Spleen (tissue), 11 donors: ENCODE measurements around the gene BACH2. TPM values are rescaled to one million over a fixed set of nuclear protein-coding genes. Genes with fewer than 3 reads are reported as not detected.

ENCODE experiments used
- DNase-seq: peaks from one replicate; pipeline ENCODE4 v3.0.0-alpha.2; 2020
- H3K27ac ChIP-seq, 8 donors: fragments of 200-600 bp; sonication (generic) in 7 of 8; 1 replicate in 4 of 8; 2 replicates in 4 of 8; pipeline versions ENCODE4 v1.5.0 to v1.8.0; 2016 to 2021; ENCODE audit warnings: inconsistent platforms in 4 of 8, mild to moderate bottlenecking in 4 of 8, moderate library complexity in 1 of 8
- H3K27me3 ChIP-seq, 7 donors: fragments of 200-600 bp; sonication (generic) in 6 of 7; replicated peaks in 1 of 7; 1 replicate in 4 of 7; 2 replicates in 3 of 7; pipeline versions ENCODE4 v1.5.0 to v1.8.0; 2016 to 2021; ENCODE audit warnings: inconsistent platforms in 3 of 7, mild to moderate bottlenecking in 1 of 7
- H3K36me3 ChIP-seq, 6 donors: fragments of 200-600 bp; sonication (generic) in 5 of 6; 1 replicate in 4 of 6; 2 replicates in 2 of 6; pipeline versions ENCODE4 v1.5.0 to v1.8.0; 2016 to 2021; ENCODE audit warnings: inconsistent platforms in 2 of 6
- H3K4me1 ChIP-seq, 6 donors: fragments of 200-600 bp; sonication (generic) in 5 of 6; 1 replicate in 3 of 6; 2 replicates in 3 of 6; pipeline versions ENCODE4 v1.5.0 to v1.8.0; 2016 to 2021; ENCODE audit warnings: inconsistent platforms in 3 of 6
- H3K4me3 ChIP-seq, 8 donors: fragments of 200-600 bp; sonication (generic) in 7 of 8; 1 replicate in 4 of 8; 2 replicates in 4 of 8; pipeline versions ENCODE4 v1.5.0 to v1.8.0; 2016 to 2021; ENCODE audit warnings: inconsistent platforms in 4 of 8, mild to moderate bottlenecking in 4 of 8, moderate library complexity in 2 of 8
- H3K9me3 ChIP-seq, 8 donors: fragments of 200-600 bp; sonication (generic) in 7 of 8; 1 replicate in 4 of 8; 2 replicates in 4 of 8; pipeline versions ENCODE4 v1.5.0 to v1.8.0; 2016 to 2021; ENCODE audit warnings: inconsistent platforms in 4 of 8
- CTCF ChIP-seq, 11 experiments: fragments of 200-600 bp in 7 of 11; fragments of 450-650 bp in 4 of 11; sonication (generic) in 4 of 11; IDR thresholded peaks in 8 of 11; conservative IDR thresholded peaks in 3 of 11; 1 replicate in 7 of 11; 2 replicates in 4 of 11; pipeline versions ENCODE4 v1.4.0 to v1.8.0; 2016 to 2021; ENCODE audit warnings: antibody characterized with exemption in 11 of 11, inconsistent platforms in 4 of 11, mild to moderate bottlenecking in 1 of 11
- POLR2A ChIP-seq, 3 donors: fragments of 450-650 bp; IDR thresholded peaks; one replicate each; pipeline ENCODE4 v1.5.1; 2017; ENCODE audit warnings: antibody characterized with exemption in 3 of 3, mild to moderate bottlenecking in 1 of 3
- POLR2AphosphoS5 ChIP-seq, 3 donors: sonication (generic); formaldehyde crosslinking; IDR thresholded peaks; one replicate each; pipeline ENCODE4 v1.5.1; 2017; ENCODE audit warnings: antibody characterized with exemption in 3 of 3
- WGBS, 5 donors: extraction: QIAGEN DNeasy Blood & Tissue Kit in 3 of 5; methylation state at CpG; one replicate each; pipeline versions ENCODE4 v1.1.5 to v1.1.7; 2013 to 2018; 5-methylcytosine and 5-hydroxymethylcytosine counted together
- intact Hi-C: fragments of 100-400 bp; cut with DNase I; formaldehyde crosslinking; loops from one replicate; pipeline ENCODE4 v1.15.0; 2023; ENCODE audit warnings: low total_unique reads
- polyA plus RNA-seq, 3 donors: library from polyadenylated mRNA; stranded (reverse); fragments of 200-250 nt; gene quantifications; one replicate each; pipeline ENCODE4 v1.2.1, GENCODE V29; 2013
- total RNA-seq, 7 donors: library from RNA; depleted of rRNA in 3 of 7; stranded (reverse); fragments of >200 nt in 3 of 7; fragmentation: NEBNext Ultra II Directional in 4 of 7; extraction: Animal tissue kit (Norgen Biotek cat#: 25700) in 4 of 7; gene quantifications; one replicate each; pipeline versions ENCODE4 v1.1.0 to v1.2.1, GENCODE V29; 2016 to 2021
- donor health status: healthy with polysubstance abuse.
- donor health status: DM: no; HTN: no; CAD: no; lungs with moderate emphysema.
- donor health status: DM: no; HTN: no; CAD: no.
- donor health status: Bipolar disorder and iron deficiency.
- donor health status: healthy.
- donor health status: DM: no; HTN: no; CAD: no.
- donor health status: DM: yes; HTN: yes; CAD: no.

BACH2 gene
- total and polyA plus RNA-seq, 10 donors, result 3.0 to 53.8 (median 32.3) TPM

DNA sequence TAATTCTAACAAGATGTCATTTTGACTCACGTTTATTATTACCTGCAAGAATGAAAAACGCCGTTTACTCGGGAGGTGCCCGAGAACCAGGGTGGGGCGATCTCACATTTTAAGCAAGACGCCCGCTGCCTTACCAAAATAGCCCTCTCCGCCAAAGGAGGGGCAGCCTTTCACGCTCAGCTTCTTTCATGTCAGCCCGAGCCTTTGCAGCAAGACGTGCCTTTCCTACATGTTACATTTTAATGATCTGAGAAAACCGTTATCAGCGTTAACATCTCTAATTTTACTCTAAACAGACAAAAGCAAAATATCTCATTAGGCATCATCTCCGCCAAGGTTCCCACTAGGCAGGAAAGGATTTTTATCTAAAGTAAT lies 2.0 kb downstream of the BACH2 start:
- H3K36me3 ChIP-seq, result no peaks in the 10 kb centered on the region
- 9 to 16% (median 11%) methylated on average over 15 of the region's 15 CpGs for WGBS, 5 donors
- H3K9me3 ChIP-seq, result no peaks in the 10 kb centered on the region
- peak overlapping the region; percentile 64 to 78 (median 72) for H3K4me3 ChIP-seq
- peak overlapping the region; percentile 71 to 96 (median 90) for H3K27ac ChIP-seq
- H3K27me3 ChIP-seq, result peaks cover 0 to 52% (median 7%) of the 10 kb centered on the region in 7 donors
- TF ChIP-seq CTCF (IDR thresholded peaks at IDR 0.05 in 8 of 11, conservative IDR thresholded peaks at IDR 0.05 in 3 of 11), result no peak
- peak in 1 of 3 donors; percentile 67 for TF ChIP-seq POLR2AphosphoS5 (IDR thresholded peaks at IDR 0.05)
- DNase-seq, result peak; percentile 81
- H3K4me1 ChIP-seq, result peaks cover 0 to 79% (median 31%) of the 10 kb centered on the region in 6 donors
- intact Hi-C loops, result loop anchor here (5.0 to 10.0 kb wide), 3 partner anchors 98 to 310 kb away; no protein-coding TSS in a partner anchor

DNA sequence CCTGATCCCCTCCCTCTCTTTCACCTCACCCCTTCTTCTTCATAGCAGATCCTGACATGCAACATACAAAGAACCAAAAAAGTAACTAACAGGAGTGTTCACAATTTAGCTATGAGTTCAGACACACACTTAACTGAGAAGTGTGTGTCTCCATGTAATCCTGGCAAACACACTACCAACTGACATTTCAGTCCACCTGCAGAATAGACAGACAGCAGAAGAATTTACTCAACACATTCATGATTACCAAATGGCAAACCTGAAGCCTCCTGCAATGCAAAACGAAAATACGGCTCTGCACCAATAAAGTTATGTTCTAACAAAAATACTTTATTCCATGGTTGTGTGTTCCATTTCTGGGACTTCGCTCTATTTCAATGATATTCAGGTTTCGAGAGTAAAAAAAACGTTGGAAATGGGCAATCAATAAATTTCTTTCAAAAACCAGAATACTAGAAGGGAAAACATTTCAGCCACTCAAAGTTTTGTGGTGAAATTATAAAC lies 2.6 kb downstream of the BACH2 start:
- Histone ChIP-seq H3K27me3 (peaks cover 0 to 52% (median 7%) of the 10 kb centered on the region in 7 donors), H3K4me1 (peaks cover 0 to 85% (median 31%) of the 10 kb centered on the region in 6 donors), H3K9me3 (no peaks in the 10 kb centered on the region), H3K27ac (peak overlapping the region in 7 of 8 donors; percentile 82 to 96 (median 91)), H3K36me3 (no peaks in the 10 kb centered on the region), H3K4me3 (peak overlapping the region in 6 of 8 donors; percentile 64 to 78 (median 72))
- no peak for DNase-seq
- intact Hi-C loops, result loop anchor here (5.0 to 10.0 kb wide), 3 partner anchors 98 to 309 kb away; no protein-coding TSS in a partner anchor
- 76 to 83% (median 79%) methylated on average over 5 of the region's 5 CpGs for WGBS, 5 donors
- TF ChIP-seq POLR2AphosphoS5 (IDR thresholded peaks at IDR 0.05) (no peak), CTCF (IDR thresholded peaks at IDR 0.05 in 8 of 11, conservative IDR thresholded peaks at IDR 0.05 in 3 of 11) (no peak), POLR2A (IDR thresholded peaks at IDR 0.05) (no peak)

DNA sequence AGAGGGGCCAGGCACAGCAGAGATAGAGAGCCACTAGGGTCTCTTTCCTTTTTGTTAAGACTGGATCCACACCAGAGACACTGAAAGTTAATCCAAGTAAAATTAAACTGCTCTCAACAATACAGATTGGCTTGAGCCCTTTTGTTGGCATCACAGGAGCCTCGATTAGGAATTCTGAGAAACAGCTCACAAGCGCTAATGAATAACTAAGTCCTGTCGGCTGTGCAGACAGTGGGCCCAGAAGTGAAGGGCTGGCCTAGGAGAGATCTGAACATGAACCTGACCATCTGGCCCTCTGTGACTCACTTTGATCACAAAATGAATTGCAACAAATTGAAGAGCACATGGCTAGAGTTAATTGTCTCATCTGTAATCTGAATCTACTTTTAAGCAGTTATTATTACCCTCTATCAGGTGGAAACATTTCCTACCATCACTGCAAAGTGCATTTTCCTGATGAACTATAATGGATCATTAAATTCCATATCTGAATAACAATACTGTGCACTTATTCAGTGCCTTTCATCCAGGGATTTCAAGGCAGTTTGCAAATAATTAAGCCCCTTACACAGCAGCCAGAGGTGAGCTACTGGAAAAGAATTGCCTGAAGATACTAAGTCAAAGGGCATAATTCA lies 3.2 kb downstream of the BACH2 start:
- Histone ChIP-seq H3K4me3 (peak overlapping the region in 1 of 8 donors; percentile 73), H3K27me3 (peaks cover 0 to 47% (median 7%) of the 10 kb centered on the region in 7 donors), H3K4me1 (peaks cover 0 to 90% (median 35%) of the 10 kb centered on the region in 6 donors), H3K9me3 (no peaks in the 10 kb centered on the region), H3K27ac (peak overlapping the region in 2 of 8 donors; percentile 19 to 96), H3K36me3 (no peaks in the 10 kb centered on the region)
- intact Hi-C loops, result loop anchor here (5.0 to 10.0 kb wide), 3 partner anchors 99 to 309 kb away; no protein-coding TSS in a partner anchor
- DNase-seq, result no peak
- WGBS, 5 donors, result 79 to 98% (median 92%) methylated on average over 3 of the region's 3 CpGs
- no peak for TF ChIP-seq POLR2AphosphoS5 (IDR thresholded peaks at IDR 0.05)
- no peak for TF ChIP-seq CTCF (IDR thresholded peaks at IDR 0.05 in 8 of 11, conservative IDR thresholded peaks at IDR 0.05 in 3 of 11)
- no peak for TF ChIP-seq POLR2A (IDR thresholded peaks at IDR 0.05)

DNA sequence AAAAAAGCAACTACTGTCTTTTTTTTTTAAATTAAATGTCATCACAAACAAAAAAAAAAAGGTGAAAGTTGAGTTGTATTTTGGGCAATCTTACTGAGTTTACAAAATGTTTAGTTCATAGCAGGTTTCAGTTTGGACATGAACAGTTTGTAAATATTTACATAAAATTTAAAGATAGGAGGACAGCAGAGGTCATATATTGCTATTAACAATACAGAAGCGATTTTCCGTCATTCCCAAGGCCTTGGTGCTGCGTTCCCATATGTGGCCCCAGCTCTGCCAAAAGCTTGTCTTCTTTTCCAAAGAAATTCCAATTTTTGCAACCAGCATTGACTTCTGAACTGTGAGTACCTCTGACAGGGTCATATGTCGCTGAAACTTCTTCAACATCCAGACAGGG lies 5.1 kb downstream of the BACH2 start:
- Histone ChIP-seq H3K4me1 (peaks cover under 1 to 94% (median 37%) of the 10 kb centered on the region in 6 donors), H3K4me3 (no peak overlapping the region), H3K27me3 (peaks cover 0 to 28% (median 7%) of the 10 kb centered on the region in 7 donors), H3K9me3 (peaks cover 0 to 7% (median 5%) of the 10 kb centered on the region in 8 donors), H3K36me3 (no peaks in the 10 kb centered on the region), H3K27ac (no peak overlapping the region)
- 93 to 98% (median 96%) methylated on average over 4 of the region's 4 CpGs for WGBS, 5 donors
- TF ChIP-seq CTCF (IDR thresholded peaks at IDR 0.05 in 8 of 11, conservative IDR thresholded peaks at IDR 0.05 in 3 of 11), result no peak
- TF ChIP-seq POLR2A (IDR thresholded peaks at IDR 0.05), result no peak
- TF ChIP-seq POLR2AphosphoS5 (IDR thresholded peaks at IDR 0.05), result no peak
- DNase-seq, result no peak
- intact Hi-C loops, result loop anchor here (5.0 to 10.0 kb wide), 3 partner anchors 101 to 307 kb away; no protein-coding TSS in a partner anchor
